Hepatocyte (in vitro differentiated cells): ENCODE data around the gene B4GALNT2.

Experiments
- EZH2 ChIP-seq: fragments of 200-600 bp; sonication (generic); IDR thresholded peaks from 2 replicates; pipeline ENCODE4 v1.6.1; 2016; ENCODE audit warnings: antibody characterized with exemption, mild to moderate bottlenecking, borderline replicate concordance
- EZH2phosphoT487 ChIP-seq: fragments of 200-600 bp; sonication (generic); IDR thresholded peaks from one replicate; pipeline ENCODE4 v1.6.1; 2018; ENCODE audit warnings: antibody characterized with exemption, mild to moderate bottlenecking, low read depth, moderate library complexity; ENCODE audit not compliant: unreplicated experiment, severe bottlenecking
- TF ChIP-seq, protein P1 (sequence below): fragments of 200-600 bp; sonication (generic); IDR thresholded peaks from 2 replicates; pipeline ENCODE4 v1.5.1; 2016; ENCODE audit warnings: antibody characterized with exemption, mild to moderate bottlenecking; ENCODE audit not compliant: poor library complexity

DNA sequence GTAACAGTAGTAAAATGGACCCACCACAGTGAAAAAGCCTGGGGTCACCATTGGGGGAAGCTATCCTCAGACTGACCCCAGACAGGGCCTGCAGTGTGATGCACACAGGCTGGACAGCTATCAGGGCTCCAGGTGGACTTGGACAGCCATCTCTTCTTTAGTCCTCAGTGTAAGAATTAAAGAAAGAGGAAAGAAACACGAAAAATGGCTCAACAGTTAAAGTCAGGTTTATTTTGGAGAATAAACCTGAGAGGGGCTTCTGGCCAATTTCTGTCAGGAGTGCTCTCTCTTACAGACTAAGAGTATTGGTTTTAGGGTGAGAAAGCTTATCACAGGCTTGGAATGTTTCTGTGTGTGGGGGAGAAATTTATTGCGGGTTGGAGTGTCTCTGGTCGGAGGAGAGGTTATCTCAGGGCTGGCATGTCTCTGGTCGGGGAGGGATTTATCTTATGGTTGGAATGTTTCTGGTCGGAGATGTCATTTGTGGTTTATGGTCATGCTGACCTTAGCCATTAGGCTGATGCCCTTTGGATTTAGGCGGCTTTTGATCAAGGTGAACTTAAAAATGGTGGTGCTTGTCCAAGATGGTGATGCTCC, 10.8 kb upstream of the B4GALNT2 start:
- TF ChIP-seq, protein P1, sequence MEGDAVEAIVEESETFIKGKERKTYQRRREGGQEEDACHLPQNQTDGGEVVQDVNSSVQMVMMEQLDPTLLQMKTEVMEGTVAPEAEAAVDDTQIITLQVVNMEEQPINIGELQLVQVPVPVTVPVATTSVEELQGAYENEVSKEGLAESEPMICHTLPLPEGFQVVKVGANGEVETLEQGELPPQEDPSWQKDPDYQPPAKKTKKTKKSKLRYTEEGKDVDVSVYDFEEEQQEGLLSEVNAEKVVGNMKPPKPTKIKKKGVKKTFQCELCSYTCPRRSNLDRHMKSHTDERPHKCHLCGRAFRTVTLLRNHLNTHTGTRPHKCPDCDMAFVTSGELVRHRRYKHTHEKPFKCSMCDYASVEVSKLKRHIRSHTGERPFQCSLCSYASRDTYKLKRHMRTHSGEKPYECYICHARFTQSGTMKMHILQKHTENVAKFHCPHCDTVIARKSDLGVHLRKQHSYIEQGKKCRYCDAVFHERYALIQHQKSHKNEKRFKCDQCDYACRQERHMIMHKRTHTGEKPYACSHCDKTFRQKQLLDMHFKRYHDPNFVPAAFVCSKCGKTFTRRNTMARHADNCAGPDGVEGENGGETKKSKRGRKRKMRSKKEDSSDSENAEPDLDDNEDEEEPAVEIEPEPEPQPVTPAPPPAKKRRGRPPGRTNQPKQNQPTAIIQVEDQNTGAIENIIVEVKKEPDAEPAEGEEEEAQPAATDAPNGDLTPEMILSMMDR: no peak
- no peak for TF ChIP-seq EZH2
- no peak for TF ChIP-seq EZH2phosphoT487
